Measurements from ENCODE around the gene NDRG2.
A peak's percentile ranks its signal among the peaks of the same experiment; 100 is the strongest.
"Not testable (repeated sequence)": the region's sequence is repeated elsewhere in the genome, so short reads cannot be mapped to it uniquely, and the experiment has no call there.

The NDRG2 gene

DNA sequence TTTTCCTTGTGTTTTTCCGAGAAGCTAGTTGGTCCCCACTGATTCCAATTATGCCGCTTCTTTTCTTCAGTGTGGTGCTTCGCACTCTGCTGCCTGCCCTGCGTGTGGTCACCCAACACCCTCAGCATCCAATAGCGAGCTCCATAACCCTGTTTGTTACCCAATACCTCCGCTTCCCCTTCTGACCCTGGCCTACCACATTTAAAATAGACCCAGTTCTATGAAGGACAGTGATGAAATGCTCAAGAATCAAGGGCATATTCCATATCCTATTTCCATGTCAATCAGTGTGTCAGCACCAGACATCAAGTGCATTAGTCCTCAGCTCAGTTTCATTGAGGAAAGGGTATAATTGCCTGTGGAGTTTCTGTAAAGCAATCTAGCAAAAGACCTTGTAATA, 9.5 kb downstream of the NDRG2 start:
- H3K27ac ChIP-seq = no peak overlapping the region
- CTCF ChIA-PET = interaction anchor here (0.6 to 5.9 kb wide), 26 partner anchors 7 to 185 kb away, joined by 3 to 83 read pairs (median 5); partner anchors contain the start of genes ARHGEF40, NDRG2, RNASE7 and RNASE8
- POLR2A ChIA-PET (ENCODE audit: low non-redundant PET) = no interaction called here
- DNase-seq (ENCODE audit: low spot score) = no peak
- TF ChIP-seq, protein P1, sequence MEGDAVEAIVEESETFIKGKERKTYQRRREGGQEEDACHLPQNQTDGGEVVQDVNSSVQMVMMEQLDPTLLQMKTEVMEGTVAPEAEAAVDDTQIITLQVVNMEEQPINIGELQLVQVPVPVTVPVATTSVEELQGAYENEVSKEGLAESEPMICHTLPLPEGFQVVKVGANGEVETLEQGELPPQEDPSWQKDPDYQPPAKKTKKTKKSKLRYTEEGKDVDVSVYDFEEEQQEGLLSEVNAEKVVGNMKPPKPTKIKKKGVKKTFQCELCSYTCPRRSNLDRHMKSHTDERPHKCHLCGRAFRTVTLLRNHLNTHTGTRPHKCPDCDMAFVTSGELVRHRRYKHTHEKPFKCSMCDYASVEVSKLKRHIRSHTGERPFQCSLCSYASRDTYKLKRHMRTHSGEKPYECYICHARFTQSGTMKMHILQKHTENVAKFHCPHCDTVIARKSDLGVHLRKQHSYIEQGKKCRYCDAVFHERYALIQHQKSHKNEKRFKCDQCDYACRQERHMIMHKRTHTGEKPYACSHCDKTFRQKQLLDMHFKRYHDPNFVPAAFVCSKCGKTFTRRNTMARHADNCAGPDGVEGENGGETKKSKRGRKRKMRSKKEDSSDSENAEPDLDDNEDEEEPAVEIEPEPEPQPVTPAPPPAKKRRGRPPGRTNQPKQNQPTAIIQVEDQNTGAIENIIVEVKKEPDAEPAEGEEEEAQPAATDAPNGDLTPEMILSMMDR (conservative IDR thresholded peaks at IDR 0.05; ENCODE audit: low read depth) = no peak

DNA sequence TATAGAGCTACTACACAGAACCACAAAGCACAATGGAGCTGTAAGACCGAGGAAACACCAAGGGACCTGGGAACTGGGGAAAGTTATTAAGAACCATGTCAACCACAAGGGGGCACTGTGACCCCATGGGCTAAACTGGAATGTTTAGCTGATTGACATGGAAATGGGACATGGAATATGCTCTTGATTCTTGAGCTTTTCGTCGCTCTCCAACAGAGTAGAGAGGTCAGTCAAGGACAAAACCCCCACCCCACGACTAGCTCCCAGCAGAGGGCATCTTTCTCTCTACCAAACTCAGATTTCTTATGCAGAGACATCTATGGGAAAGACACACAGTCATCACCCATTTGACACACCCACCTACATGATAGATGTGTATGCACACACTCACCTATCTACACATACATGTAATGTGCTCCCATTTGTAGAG, 10.1 kb downstream of the NDRG2 start:
- TF ChIP-seq, protein P1 (conservative IDR thresholded peaks at IDR 0.05; ENCODE audit: low read depth) = peak; percentile 90
- ChIA-PET CTCF (interaction anchor here (0.5 to 5.9 kb wide), 29 partner anchors 8 to 598 kb away, joined by 3 to 83 read pairs (median 5); partner anchors contain the start of genes ARHGEF40, NDRG2, RNASE7 and RNASE8), POLR2A (ENCODE audit: low non-redundant PET) (interaction anchor here (0.9 kb wide), 1 partner anchor 27 kb away, joined by 3 read pairs; the partner anchor contains the start of gene RNASE7)
- H3K27ac ChIP-seq = no peak overlapping the region
- DNase-seq (ENCODE audit: low spot score) = peak; percentile 75

- POLR2A ChIA-PET (ENCODE audit: low non-redundant PET) = no interaction called here
- TF ChIP-seq, protein P1 (conservative IDR thresholded peaks at IDR 0.05; ENCODE audit: low read depth) = no peak
- no peak for DNase-seq (ENCODE audit: low spot score)
- H3K27ac ChIP-seq = no peak overlapping the region
- CTCF ChIA-PET = interaction anchor here (0.6 to 1.4 kb wide), 3 partner anchors 22 to 93 kb away, joined by 3 to 5 read pairs (median 3); no protein-coding TSS in a partner anchor
Observed at GRCh38 chr14:21011136-21011535, 13.7 kb downstream of the NDRG2 start.

- CTCF ChIA-PET = interaction anchor here (0.7 kb wide), 1 partner anchor 983 kb away, joined by 3 read pairs; no protein-coding TSS in a partner anchor
- H3K27ac ChIP-seq; POLR2A ChIA-PET (ENCODE audit: low non-redundant PET); DNase-seq (ENCODE audit: low spot score): not testable (repeated sequence)
Observed at GRCh38 chr14:21009721-21010120, 15.1 kb downstream of the NDRG2 start.

DNA sequence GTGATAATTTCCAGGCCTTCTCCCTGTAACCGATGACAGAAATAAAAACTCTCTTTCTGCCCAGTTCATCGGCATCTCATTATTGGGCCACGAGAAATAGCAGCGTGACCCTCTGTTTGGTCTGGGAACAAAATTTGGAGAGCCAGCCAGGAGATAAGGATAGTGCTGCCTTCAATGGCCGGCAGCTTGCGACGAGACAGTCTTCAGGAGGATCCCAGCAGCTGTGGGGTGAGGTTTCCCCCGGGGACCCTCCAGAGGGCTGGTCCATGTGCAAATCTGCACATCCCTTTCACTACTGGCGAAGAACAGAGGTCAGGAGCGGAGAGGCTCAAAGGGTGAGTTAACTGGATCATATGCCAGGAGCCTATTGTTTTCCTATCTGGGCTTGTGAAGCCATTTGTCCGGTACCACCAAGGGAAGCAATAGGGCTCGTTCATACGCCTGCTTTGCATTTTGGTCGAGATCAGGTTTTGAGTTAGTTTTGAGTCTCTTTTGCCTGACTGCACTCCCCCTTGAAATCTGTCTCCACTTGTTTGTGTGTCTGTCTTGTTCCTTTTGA, 21.0 kb downstream of the NDRG2 start:
- DNase-seq (ENCODE audit: low spot score) = no peak
- TF ChIP-seq, protein P1 (conservative IDR thresholded peaks at IDR 0.05; ENCODE audit: low read depth) = no peak
- ChIA-PET CTCF (interaction anchor here (2.2 kb wide), 1 partner anchor 11 kb away, joined by 23 read pairs; no protein-coding TSS in a partner anchor), POLR2A (ENCODE audit: low non-redundant PET) (no interaction called here)
- H3K27ac ChIP-seq = no peak overlapping the region

GRCh38 chr14:21001218-21001617, 23.6 kb downstream of the NDRG2 start:
- DNase-seq (ENCODE audit: low spot score) = no peak
- CTCF ChIA-PET = interaction anchor here (0.7 to 1.1 kb wide), 2 partner anchors 30 to 100 kb away, joined by 3 to 4 read pairs; partner anchors contain the start of gene TMEM253
- no peak overlapping the region for H3K27ac ChIP-seq
- POLR2A ChIA-PET (ENCODE audit: low non-redundant PET) = no interaction called here
- TF ChIP-seq, protein P1 (conservative IDR thresholded peaks at IDR 0.05; ENCODE audit: low read depth) = no peak

- CTCF ChIA-PET = interaction anchor here (0.7 to 3.9 kb wide), 3 partner anchors 15 to 303 kb away, joined by 3 to 17 read pairs (median 3); no protein-coding TSS in a partner anchor
- no peak overlapping the region for H3K27ac ChIP-seq
- POLR2A ChIA-PET (ENCODE audit: low non-redundant PET) = no interaction called here
- TF ChIP-seq, protein P1 (conservative IDR thresholded peaks at IDR 0.05; ENCODE audit: low read depth) = no peak
- no peak for DNase-seq (ENCODE audit: low spot score)
Observed at GRCh38 chr14:20999591-20999990, 25.3 kb downstream of the NDRG2 start.

All from RWPE1 (cell line).